GM21367 (cell line): Measurements from ENCODE around the gene DDO.

Experiments used
- ATAC-seq: cut with Tn5 transposase; IDR thresholded peaks from one replicate; pipeline ENCODE4 v1.9.1; 2021; ENCODE audit not compliant: unreplicated experiment

The DDO gene

DNA sequence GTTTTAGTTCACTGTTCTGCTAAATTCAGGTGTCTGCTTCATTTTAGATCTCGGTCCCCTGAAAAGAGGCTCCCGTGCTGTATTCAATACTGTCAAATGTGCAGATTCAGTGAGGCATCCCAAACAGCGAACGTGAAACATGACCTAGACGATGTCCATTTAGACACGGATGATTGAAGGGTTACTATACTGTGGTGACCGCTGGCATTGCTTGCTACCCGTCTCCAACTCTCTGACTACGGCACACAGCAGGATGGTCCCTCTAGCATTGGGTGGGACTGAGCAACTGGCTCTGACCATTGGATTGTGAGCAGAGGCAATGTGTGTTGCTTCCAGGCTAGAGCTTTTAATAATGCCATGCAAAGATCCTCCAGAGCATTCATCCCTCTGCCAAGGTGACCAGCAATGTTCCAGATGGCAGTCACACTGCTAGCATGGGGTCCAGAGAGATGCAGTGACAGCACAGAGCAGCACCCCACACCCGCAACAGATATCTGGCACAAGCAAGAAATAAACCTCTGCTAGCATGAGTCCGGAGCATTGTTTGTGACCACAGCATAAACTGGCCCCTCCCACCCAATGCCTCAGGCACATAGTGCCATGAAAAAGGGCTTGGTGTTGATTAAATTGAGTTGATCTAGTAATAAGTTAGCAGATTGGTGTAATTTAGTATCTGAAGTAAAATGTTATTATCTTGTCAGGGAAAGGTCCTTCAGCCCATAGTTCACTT lies 66.2 kb downstream of the DDO start:
- ATAC-seq, result no peak

DNA sequence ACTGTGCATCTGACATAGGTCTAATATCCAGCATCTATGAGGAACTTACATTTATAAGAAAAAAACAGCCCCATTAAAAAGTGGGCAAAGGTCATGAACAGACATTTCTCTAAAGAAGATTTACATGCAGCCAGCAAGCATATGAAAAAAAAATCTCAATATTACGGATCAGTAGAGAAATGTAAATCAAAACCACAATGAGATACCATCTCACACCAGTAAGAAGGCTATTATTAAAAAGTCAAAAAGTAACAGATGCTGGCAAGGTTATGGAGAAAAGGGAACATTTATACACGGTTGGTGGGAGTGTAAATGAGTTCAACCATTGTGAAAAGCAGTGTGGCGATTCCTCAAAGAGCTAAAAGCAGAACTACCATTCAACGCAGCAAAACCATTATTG lies 70.3 kb downstream of the DDO start:
- no peak for ATAC-seq

DNA sequence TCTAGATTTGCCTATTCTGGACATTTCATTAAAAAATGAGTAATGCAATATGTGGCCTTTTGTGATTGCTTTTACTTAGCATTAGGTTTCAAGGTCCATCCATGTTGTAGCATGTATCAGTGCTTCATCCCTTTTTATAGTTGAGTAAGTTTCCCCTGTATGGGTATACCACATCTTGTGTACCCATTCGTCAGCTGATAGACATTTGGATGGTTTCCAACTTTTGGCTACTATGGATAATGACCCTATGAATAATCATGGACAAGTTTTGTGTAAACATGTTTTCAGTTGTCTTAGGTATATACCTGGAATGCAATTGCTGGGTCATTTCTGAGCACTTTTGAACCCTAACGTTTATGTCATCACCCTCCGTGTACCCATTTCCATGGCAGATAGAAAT lies 72.6 kb downstream of the DDO start:
- no peak for ATAC-seq
